C1 segment of cervical spinal cord (tissue), 14 donors: Measurements from ENCODE around the gene ZNF253.
"Not testable (repeated sequence)": the region's sequence is repeated elsewhere in the genome, so short reads cannot be mapped to it uniquely, and the experiment has no call there.

Experiments
- DNase-seq, 14 donors: peaks; one replicate each; lab custom pipeline; 2025; lab: John Stamatoyannopoulos, UW

The ZNF253 gene

GRCh38 chr19:19892055-19892941 is 26.6 kb downstream of the ZNF253 start:
- DNase-seq = not testable (repeated sequence)

GRCh38 chr19:19900139-19900728 is 34.6 kb downstream of the ZNF253 start:
- no peak for DNase-seq

GRCh38 chr19:19900729-19901444 is 35.2 kb downstream of the ZNF253 start, which contains the start of gene ZNF93:
Gene ZNF93, plus strand, starts transcription at chr19:19900946. Its CDS starts 143 bp downstream, at chr19:19901089.
- peak; percentile 40 to 92 (median 82) for DNase-seq

GRCh38 chr19:19907551-19907950 is 41.9 kb downstream of the ZNF253 start:
- DNase-seq = not testable (repeated sequence)

DNA sequence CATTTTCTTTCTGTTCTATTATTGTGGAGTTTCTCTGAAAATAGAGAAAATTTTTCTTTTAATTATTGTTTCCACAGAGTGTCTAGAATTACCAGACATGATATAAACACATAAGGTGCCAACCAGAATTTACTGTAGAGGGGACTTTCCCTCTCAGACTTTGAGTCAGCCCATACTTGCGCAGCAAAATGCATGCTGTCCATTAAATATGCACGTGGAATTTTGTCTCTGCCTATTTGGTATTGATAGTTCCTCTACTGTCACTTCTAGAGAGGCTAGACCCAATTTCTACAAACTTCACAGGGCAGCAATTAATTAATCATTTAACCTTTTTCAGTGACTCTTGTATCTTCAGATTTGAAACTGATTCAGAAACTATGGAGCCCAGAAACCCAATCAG is 44.0 kb downstream of the ZNF253 start:
- no peak for DNase-seq

DNA sequence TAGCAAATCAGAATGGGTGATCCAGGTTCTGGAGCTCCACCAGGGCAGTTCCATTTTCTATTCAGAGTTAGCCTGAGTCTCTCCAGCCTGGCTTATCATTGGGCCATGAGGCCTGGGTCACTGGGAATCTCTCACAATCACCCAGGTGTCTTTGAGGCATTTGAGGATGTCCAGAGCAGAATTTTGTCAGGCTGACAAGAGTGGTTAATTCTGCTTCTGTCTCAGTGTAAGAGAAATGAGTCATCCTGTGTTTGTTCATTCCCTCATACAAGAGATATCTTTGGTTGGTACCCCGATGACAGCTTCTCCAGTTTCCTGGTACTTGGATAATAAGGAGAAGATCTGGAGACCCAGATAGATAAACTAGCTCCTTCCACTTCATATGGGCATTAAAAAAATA is 45.5 kb downstream of the ZNF253 start:
- no peak for DNase-seq

- no peak for DNase-seq
These were observed 48.9 kb downstream of the ZNF253 start for GRCh38 chr19:19914596-19914995.

- peak in 7 of 14 donors; percentile 0 to 37 (median 7) for DNase-seq
These were observed 64.7 kb downstream of the ZNF253 start for GRCh38 chr19:19930417-19930816.

GRCh38 chr19:19933432-19934314 is 68.0 kb downstream of the ZNF253 start:
- DNase-seq = not testable (repeated sequence)

DNA sequence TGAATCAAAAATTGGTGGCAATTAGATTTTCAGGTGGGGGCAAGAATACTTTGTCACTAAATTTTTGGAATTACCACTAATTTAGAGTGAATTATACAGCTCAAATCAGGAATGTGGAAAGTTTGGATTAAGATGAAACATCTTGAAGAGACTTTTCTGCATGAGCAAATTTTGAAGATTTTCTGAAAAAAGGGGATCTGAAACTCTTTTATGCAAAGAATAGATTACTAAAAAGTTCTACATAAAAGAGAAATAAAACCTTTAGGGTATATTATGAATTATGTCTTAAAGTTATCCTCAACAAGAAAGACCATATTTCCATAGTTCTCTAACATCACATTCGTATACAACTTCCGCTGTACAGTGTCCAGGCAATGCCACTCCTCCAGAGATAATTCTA is 71.7 kb downstream of the ZNF253 start:
- DNase-seq = no peak

- no peak for DNase-seq
These were observed 72.8 kb downstream of the ZNF253 start for GRCh38 chr19:19938449-19938848.

GRCh38 chr19:19943848-19944582 is 78.3 kb downstream of the ZNF253 start:
- DNase-seq = peak in 1 of 14 donors; percentile 0
